ENCODE data around the gene NCK1.

DNA sequence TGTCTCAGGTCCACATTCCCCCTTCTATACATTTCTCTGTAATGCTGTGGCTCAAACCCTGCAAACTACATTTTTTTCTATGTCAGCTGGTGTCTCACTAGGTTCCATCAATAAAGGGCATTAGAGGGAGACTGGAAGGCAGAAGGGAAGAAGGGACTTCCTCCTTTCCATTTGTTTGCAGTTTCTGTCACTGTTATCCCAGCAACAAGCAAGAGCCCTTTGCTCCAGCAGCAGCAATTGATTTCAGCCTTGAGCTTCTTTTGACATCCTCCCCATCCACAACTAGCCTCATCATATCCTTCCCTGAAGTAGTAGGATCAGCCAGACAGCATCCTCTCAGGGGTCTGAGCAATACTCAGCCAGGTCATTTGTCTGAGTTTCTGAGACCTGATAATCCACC is 5.3 kb upstream of the NCK1 start:
- TF ChIP-seq, protein P1, sequence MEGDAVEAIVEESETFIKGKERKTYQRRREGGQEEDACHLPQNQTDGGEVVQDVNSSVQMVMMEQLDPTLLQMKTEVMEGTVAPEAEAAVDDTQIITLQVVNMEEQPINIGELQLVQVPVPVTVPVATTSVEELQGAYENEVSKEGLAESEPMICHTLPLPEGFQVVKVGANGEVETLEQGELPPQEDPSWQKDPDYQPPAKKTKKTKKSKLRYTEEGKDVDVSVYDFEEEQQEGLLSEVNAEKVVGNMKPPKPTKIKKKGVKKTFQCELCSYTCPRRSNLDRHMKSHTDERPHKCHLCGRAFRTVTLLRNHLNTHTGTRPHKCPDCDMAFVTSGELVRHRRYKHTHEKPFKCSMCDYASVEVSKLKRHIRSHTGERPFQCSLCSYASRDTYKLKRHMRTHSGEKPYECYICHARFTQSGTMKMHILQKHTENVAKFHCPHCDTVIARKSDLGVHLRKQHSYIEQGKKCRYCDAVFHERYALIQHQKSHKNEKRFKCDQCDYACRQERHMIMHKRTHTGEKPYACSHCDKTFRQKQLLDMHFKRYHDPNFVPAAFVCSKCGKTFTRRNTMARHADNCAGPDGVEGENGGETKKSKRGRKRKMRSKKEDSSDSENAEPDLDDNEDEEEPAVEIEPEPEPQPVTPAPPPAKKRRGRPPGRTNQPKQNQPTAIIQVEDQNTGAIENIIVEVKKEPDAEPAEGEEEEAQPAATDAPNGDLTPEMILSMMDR (IDR thresholded peaks at IDR 0.05) = no peak
- no peak for TF ChIP-seq POLR2A (IDR thresholded peaks at IDR 0.05)

Data from uterus (tissue), 2 donors.